ENCODE results near the gene COL6A3.
A peak's percentile ranks its signal among the peaks of the same experiment; 100 is the strongest.

Gene COL6A3

DNA sequence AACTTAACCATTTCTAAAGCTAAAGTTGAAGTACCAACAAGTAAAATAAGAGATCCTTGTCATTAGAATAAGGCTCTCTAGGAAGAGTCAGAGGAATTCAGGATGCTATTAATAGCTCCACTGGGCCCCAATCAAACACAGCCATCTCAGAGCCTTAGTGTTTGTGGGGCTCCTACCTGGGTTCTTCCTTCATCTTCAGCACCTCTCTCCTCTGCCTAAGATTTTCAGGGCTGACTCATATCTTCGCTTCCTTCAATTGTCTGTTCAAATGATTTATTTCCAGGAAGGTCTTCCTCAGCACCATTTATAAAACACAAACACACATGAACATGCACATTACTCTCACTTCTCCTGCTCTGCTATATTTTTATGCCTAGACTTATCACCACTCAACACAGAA is 119.5 kb downstream of the COL6A3 start:
- no peak for DNase-seq (ENCODE audit: low read depth in 2 of 2)

DNA sequence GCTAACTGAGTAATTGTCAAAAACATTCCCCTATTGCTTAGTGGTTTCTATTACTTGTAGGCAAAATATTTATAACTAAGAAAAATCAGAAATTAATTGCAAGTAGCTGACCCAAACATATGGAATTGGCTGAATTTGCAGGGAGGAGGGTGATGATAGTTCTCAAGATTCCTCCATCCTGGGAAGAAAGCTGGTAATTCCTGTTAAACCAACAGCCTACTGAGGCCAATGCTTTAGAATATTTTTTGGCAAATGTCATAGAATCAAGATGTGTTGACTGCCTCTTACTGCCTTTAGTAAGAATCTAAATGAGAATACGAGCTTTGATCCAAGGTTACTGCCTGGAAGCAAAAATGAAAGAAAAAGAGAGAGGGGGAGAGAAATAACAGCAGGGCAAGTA is 120.0 kb downstream of the COL6A3 start:
- no peak for DNase-seq (ENCODE audit: low read depth in 2 of 2)

DNA sequence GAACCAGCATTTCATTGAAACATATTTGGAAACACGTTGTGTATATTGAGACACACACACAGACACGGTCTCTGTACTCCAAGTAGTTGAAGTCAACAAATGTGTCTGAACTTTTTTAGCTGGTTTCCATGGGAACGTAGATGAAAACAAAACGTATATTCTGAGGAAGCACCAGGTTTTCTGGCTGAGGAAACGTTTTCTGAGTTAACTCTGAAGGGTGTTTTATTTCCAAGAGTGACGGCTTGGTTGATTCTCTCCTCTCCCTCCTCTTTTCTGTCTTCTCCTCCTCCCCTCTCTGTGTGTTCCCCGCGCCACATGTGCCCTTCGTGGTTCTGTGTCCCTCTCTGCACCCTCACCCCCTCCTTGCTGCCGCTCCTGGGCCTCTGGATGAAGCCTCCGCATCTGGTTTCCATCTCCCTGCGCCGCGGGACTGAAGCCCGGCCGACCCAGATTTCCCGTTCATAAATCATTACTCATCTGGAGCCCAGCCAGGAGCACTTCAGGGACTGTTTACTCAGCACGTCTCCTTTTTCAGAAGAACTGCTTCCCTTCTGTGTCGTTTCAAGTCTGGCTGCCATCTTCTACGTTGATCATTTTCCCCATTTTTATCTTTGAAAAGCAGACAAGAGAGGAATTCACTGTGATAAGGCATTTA is 122.7 kb downstream of the COL6A3 start:
- DNase-seq (ENCODE audit: low read depth in 2 of 2), result peak in 1 of 2 donors; percentile 22

DNA sequence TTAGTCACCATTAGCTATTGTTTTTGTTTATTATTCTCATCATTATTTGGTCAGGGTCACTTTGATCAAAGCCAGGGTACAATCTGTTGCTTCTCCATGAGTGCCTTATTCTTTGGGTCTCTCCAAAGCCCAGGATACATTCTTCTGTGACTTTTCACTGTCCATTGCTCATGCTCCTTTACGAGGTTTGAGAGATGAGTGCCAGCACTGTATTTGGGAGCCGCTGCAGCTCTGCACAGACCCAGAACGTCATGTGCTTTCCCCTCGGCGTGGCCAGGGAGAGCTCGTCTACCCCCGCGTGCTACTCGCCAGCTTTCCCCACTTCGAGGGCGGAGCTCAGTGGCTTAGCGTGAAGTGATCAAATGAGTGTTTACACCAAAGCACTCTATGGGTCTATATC is 123.7 kb downstream of the COL6A3 start:
- DNase-seq (ENCODE audit: low read depth in 2 of 2), result no peak

DNA sequence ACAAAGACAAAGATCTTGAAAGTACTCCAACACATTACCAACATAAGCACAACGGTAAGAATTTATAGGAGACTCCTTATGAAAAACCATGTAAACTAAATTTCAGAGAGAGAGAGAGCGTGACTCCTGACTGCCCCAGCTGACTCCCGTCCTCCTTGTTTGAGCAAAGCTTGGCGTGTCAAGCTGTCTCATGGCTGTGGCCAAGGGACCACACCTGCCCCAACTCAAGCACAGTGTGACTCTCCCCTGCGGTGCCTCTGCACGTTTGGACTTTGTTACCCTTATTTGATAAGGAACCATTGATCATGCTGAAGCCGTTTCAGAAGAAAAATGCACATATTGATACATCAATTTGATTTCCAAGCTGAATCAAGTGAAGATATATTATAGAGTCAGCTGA is 124.8 kb downstream of the COL6A3 start:
- no peak for DNase-seq (ENCODE audit: low read depth in 2 of 2)

DNA sequence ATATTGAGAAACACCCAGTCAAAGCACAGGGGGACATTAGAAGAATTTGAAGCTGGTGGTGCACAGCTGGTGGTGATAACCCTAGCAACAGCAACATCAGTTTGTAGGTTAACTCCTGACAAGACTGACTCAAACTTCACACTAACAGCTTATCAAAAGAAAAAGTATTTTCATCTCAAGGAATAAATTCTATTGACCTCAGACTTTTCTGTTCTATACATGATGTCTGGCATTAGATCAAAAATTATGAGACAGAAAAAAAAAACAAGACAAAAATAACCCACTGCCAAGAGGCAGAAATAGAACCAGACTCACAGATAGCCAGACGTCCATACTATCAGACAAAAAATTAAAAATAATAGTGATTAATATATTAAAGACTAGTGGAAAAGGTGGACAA is 126.1 kb downstream of the COL6A3 start:
- no peak for DNase-seq (ENCODE audit: low read depth in 2 of 2)

DNA sequence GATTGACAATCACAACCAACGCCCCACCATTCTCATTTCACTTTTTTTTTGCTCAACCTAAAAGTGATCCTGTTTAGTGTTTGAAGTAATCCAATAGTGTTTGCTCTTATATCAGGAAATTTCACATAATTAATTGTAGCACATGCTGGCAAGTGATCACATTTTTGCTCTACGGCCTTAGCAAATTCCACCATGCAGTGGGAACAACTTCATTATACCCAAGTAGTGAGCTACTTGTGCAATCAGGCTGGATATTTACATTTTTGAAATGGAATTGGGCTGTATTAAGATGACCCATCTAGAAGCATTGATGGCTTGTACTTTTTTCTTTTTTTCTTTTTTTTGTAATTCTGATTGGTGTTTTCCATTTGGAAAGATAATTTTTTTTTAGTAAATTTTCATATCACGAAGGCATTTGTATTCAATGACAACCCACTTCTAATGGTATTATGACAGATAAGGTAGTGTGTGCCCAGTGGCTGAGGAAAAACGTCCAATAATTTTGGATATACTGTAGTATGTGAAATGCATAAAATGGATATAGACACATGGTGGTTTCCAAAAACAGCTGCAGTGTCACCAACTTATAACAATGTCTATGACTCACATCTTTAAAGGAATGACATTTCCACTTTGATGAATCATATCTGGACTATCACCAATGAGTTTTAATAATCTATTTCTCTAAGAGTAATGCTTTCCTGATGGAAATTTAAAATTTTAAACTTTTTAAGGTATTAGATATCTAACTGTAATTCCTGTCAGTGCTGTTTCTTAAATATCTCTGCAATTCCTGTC is 130.6 kb downstream of the COL6A3 start:
- DNase-seq (ENCODE audit: low read depth in 2 of 2), result no peak

DNA sequence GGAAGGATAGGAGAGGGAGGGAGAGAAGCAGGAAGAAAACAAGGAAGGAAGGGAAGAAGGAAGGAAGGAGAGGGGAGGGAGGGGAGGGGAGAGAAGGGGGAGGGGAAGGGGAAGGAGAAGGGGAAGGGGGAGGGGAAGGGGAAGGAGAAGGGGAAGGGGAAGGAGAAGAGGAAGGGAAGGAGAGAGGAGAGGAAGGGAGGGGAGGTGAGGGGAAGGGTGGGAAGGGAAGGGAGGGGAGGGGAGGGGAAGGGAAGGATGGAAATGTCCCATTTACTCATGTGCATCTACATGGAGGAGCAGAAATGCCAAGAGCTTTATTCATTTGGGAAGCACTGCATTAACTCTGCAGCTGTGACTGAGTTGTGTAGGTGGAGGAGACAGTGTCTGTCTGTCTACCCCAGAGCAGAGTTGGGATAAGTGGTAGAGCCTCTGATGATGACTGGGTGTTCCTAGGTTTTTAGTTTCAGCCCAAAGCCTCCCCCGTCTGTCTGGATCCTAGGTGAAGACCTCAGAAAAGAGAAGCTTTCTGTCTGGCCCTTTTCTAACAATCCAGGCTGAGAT is 131.3 kb downstream of the COL6A3 start:
- DNase-seq (ENCODE audit: low read depth in 2 of 2), result no peak

DNA sequence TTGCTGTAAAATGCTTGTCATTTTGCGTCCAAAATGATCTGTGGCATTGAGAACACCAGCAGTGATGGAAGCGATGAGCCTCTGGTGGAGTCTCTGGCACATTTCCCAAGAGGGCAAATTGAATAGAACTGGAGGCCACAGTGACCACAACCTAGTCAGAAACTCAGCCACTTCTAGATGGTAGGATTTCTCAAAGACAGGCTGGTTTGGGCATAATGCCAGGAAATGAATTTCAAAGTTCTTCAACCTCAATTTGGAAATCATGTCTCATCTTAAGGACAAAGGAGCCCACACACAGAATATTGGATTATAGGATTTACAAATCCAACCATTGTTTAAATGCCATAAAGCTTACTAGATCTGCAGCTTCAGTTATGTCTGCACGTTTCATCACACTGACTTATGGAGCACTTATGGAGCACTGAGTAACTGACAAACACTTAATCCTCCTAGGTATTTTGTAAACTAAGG is 132.1 kb downstream of the COL6A3 start:
- DNase-seq (ENCODE audit: low read depth in 2 of 2), result no peak

DNA sequence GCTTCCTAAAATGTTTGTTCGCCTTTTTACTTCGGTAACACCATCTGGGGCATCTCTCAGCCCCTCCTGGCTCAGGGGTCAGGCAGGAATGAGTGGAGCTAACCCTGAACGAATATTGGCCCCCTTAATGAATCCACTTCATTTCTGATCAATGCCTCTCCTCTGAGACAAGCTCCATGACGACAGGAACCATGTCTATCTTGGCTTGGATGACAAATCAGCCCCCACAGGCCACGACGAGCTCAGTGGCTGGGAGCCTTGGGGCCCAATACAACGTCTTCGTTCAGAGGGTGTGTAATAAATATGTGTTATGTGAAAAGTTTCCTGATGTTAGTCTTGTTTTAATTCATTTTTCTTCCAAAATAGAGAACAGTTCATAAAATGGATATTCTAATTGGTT is 133.0 kb downstream of the COL6A3 start:
- no peak for DNase-seq (ENCODE audit: low read depth in 2 of 2)

DNA sequence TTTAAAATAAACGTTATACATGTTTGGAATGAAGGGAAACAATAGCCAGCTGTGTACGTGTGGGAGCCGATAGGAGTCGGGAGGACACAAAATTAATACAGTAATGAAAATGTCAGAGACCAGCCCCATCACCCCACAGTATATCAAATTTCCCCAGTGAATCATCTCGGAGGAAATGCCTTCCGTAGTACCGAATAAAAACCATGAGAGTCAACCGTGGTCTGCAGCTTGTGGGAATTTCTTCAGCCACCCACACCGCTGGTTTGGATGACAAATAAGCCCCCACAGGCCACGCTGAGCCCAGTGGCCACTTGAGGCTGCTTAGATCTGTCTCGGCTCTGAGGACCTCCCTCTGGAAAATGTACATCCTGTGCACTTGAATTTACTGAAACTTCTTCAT is 133.7 kb downstream of the COL6A3 start:
- DNase-seq (ENCODE audit: low read depth in 2 of 2), result no peak

DNA sequence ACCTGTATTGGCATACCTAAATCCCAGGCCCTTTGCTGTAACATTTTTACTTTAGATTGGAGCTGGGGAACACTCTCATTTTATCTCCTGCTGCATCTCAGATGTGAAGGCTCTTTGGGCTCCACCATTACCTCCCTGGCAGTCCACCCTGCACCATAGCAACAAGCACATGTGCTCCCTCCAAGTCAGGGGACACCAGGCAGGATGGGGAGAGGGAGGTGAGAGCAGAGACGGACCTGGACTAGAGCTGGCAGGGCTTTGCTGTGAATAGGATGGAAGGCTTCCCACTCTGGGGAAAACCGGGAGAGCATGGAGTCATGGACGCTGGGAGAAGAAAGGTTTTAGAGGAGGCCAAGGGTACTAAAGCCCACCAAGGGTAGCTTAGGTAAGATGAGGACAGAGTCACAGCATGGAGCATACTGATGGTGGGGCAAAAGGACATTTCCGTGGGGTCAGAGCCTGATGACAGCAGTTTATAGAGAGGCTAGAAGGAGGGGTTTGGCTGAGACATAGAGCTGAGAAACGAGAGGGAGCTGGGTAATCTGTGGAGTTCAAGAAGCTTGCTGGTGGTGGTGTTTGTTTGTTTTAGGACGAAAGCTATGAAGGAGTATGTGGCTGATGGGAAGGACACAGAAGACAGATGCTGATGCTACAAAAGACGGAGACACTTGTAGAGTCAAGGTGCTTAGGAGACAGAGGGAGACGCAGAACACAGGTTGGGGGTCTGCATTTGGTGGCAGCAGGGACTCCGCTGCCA is 134.8 kb downstream of the COL6A3 start:
- DNase-seq (ENCODE audit: low read depth in 2 of 2), result no peak

DNA sequence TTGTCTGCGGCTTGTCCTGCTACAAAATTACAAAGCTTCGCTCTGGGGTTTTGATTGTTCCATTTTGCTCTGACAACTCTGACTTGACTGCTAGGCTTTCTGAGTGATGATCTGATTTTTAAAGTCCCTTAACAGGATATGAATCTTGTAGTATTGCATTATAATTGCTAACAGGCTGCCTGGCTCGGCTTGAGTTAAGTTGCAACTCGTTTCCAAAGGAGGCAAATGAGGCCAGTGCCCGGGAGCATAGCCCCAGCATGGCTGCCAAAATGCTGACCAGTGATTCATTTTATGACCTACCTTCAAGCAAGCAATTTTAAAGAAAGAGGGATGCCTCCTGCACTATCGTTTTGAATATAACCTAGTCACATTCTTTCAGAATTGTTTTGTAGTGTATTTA is 135.4 kb downstream of the COL6A3 start:
- no peak for DNase-seq (ENCODE audit: low read depth in 2 of 2)

DNA sequence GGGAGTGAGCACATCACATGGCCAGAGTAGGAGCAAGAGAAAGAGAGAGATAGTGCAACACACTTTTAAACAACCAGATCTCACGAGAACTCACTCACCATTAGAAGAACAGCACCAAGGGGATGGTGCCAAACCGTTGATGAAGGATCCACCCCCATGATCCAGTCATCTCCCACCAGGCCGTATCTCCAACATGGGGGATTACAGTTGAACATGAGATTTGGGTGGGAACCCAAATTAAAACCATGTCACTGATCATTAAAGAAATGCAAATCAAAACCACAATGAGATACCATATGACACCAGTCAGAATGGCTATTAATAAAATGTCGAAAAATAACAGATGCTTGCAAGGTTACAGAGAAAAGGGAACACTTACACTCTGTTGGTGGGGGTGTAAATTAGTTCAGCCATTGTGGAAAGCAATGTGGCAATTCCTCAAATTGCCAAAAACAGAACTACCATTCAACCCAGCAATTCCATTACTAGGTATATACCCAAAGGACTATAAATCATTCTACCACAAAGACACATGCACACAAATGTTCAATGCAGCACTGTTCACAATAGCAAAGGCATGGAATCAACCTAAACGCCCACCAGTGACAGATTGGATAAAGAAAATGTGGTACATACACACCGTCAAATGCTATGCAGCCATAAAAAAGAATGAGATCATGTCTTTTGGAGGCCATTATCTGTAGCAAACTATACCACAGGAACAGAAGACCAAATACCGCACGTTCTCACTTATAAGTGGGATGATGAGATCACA is 137.1 kb downstream of the COL6A3 start:
- DNase-seq (ENCODE audit: low read depth in 2 of 2), result no peak

Data from activated CD4-positive, alpha-beta T cell treated with anti-CD3 and anti-CD28 coated beads for 24 hours (primary cell).